A549 (cell line): ENCODE results near the gene PKP1.

Experiments
- ATOH8 ChIP-seq: fragments of 250-450 bp; sonication (Bioruptor Pico); IDR thresholded peaks from 2 replicates; pipeline ENCODE4 v1.5.0; 2020; ENCODE audit warnings: low read depth, mild to moderate bottlenecking, moderate library complexity
- CTCF ChIP-seq: fragments of >200 bp; sonication (Bioruptor Twin); formaldehyde crosslinking; IDR thresholded peaks from 3 replicates; pipeline ENCODE4 v1.5.1; 2016
- MAFK ChIP-seq: fragments of 450-650 bp; IDR thresholded peaks from 2 replicates; pipeline ENCODE4 v1.6.1; 2014; ENCODE audit not compliant: partially characterized antibody
- MAX ChIP-seq: IDR thresholded peaks from 2 replicates; pipeline ENCODE4 v1.6.1; 2012
- NPAS2 ChIP-seq: fragments of 250-450 bp; sonication (Bioruptor Pico); IDR thresholded peaks from 2 replicates; pipeline ENCODE4 v1.8.0; 2022; ENCODE audit warnings: mild to moderate bottlenecking, moderate library complexity, borderline replicate concordance
- POLR2A ChIP-seq: IDR thresholded peaks from 2 replicates; pipeline ENCODE4 v1.6.1; 2012; ENCODE audit warnings: mild to moderate bottlenecking, low read length
- RAD21 ChIP-seq, 2 experiments: fragments of >200 bp in 1 of 2; sonication (Bioruptor Twin) in 1 of 2; formaldehyde crosslinking in 1 of 2; IDR thresholded peaks in 1 of 2; conservative IDR thresholded peaks in 1 of 2; 2 replicates in 1 of 2; 3 replicates in 1 of 2; pipeline ENCODE4 v1.6.1; 2012 to 2018; ENCODE audit warnings: inconsistent platforms in 1 of 2
- REST ChIP-seq: fragments of 200-600 bp; sonication (generic); IDR thresholded peaks from 2 replicates; pipeline ENCODE4 v1.6.1; 2016; ENCODE audit warnings: antibody characterized with exemption, mild to moderate bottlenecking, moderate library complexity
- SREBF2 ChIP-seq: fragments of 450-650 bp; IDR thresholded peaks from 2 replicates; pipeline ENCODE4 v1.6.1; 2014; ENCODE audit warnings: mild to moderate bottlenecking, moderate library complexity
- USF2 ChIP-seq: fragments of 450-650 bp; IDR thresholded peaks from 2 replicates; pipeline ENCODE4 v1.6.1; 2014; ENCODE audit warnings: antibody characterized with exemption
- ZC3H11A ChIP-seq: fragments of 450-650 bp; IDR thresholded peaks from 2 replicates; pipeline ENCODE4 v1.6.1; 2014; ENCODE audit warnings: antibody characterized with exemption, mild to moderate bottlenecking

- TF ChIP-seq CTCF: no peak
- TF ChIP-seq MAX: no peak
- no peak for TF ChIP-seq MAFK
- TF ChIP-seq NPAS2 (CRISPR knock-in tag): no peak
- no peak for TF ChIP-seq ATOH8 (CRISPR knock-in tag)
- TF ChIP-seq SREBF2: no peak
- TF ChIP-seq REST: no peak
- TF ChIP-seq ZC3H11A: no peak
- no peak for TF ChIP-seq USF2
- no peak for TF ChIP-seq POLR2A
- no peak for TF ChIP-seq RAD21 (conservative IDR thresholded peaks at IDR 0.05 in 1 of 2, IDR thresholded peaks at IDR 0.05 in 1 of 2)
These were observed 23.9 kb downstream of the PKP1 start for GRCh38 chr1:201307231-201307630.
